ENCODE results near the gene FAM149A. TPM values are rescaled to one million over a fixed set of nuclear protein-coding genes. Genes with fewer than 3 reads are reported as not detected.

Gene FAM149A
- total and polyA plus RNA-seq, 2 experiments from 2014 or later = 10.8 to 13.3 TPM

- peaks cover 9% of the 10 kb centered on the region for H3K36me3 Mint-ChIP-seq (ENCODE audit: low read depth)
- Histone ChIP-seq H3K4me3 (no peak overlapping the region), H3K4me1 (ENCODE audit: insufficient read depth) (peaks cover 21% of the 10 kb centered on the region), H3K9me2 (ENCODE audit: insufficient read depth) (no peaks in the 10 kb centered on the region), H3K79me2 (replicated peaks; ENCODE audit: insufficient read depth) (no peaks in the 10 kb centered on the region; the same call in 1 of the 2 replicates), H3K27ac (ENCODE audit: low read depth) (no peak overlapping the region), H3F3A (replicated peaks; ENCODE audit: low read depth) (peaks cover 4% of the 10 kb centered on the region; the same call in 1 of the 2 replicates), H3K27me3 (ENCODE audit: insufficient read depth) (no peaks in the 10 kb centered on the region), H2AFZ (no peak overlapping the region), H3K4me2 (no peak overlapping the region), H3K36me3 (ENCODE audit: insufficient read depth) (no peaks in the 10 kb centered on the region), H4K20me1 (replicated peaks; ENCODE audit: insufficient read depth) (no peaks in the 10 kb centered on the region)
- no peak overlapping the region for H3K27ac Mint-ChIP-seq
- peaks cover 6% of the 10 kb centered on the region for H3K9me3 Mint-ChIP-seq
- TF ChIP-seq CREB1 (CRISPR knock-in tag; IDR thresholded peaks at IDR 0.05; ENCODE audit: low read depth) = no peak
- no peak for TF ChIP-seq ZNF462 (CRISPR knock-in tag; IDR thresholded peaks at IDR 0.05)
- no peak for TF ChIP-seq EZH2 (IDR thresholded peaks at IDR 0.05; ENCODE audit: low read depth, unreplicated experiment)
- TF ChIP-seq ZNF114 (CRISPR knock-in tag; IDR thresholded peaks at IDR 0.05) = no peak
- TF ChIP-seq NANOG (IDR thresholded peaks at IDR 0.05; ENCODE audit: borderline replicate concordance) = no peak
- H3K27me3 Mint-ChIP-seq (ENCODE audit: insufficient read depth, low read depth, poor library complexity) = peaks cover 3% of the 10 kb centered on the region
- no peak overlapping the region for H3K4me3 Mint-ChIP-seq
- peaks cover 27% of the 10 kb centered on the region for H3K4me1 Mint-ChIP-seq
- DNase-seq (ENCODE audit: low spot score) (no peak), ATAC-seq (no peak)
Measured at GRCh38 chr4:186188107-186188506, 83.6 kb downstream of the FAM149A start.

GRCh38 chr4:186189656-186190055, 85.2 kb downstream of the FAM149A start:
- no peaks in the 10 kb centered on the region for H4K20me1 ChIP-seq (replicated peaks; ENCODE audit: insufficient read depth)
- no peak overlapping the region for H3K27ac Mint-ChIP-seq
- DNase-seq (ENCODE audit: low spot score) = peak; percentile 2
- H3K9me3 Mint-ChIP-seq = peaks cover 5% of the 10 kb centered on the region
- H3K9me2 ChIP-seq (ENCODE audit: insufficient read depth) = no peaks in the 10 kb centered on the region
- H3K4me2 ChIP-seq = peak overlapping the region; percentile 78
- H3K4me3 Mint-ChIP-seq = peak overlapping the region; percentile 81; the same call in 2 of the 3 replicates
- H3K27ac ChIP-seq (ENCODE audit: low read depth) = no peak overlapping the region
- H2AFZ ChIP-seq = no peak overlapping the region
- no peaks in the 10 kb centered on the region for H3K27me3 ChIP-seq (ENCODE audit: insufficient read depth)
- H3K79me2 ChIP-seq (replicated peaks; ENCODE audit: insufficient read depth) = no peaks in the 10 kb centered on the region; the same call in 1 of the 2 replicates
- H3F3A ChIP-seq (replicated peaks; ENCODE audit: low read depth) = peaks cover 4% of the 10 kb centered on the region; the same call in 1 of the 2 replicates
- TF ChIP-seq POLR2AphosphoS5 (IDR thresholded peaks at IDR 0.05; ENCODE audit: low read depth) = no peak
- TF ChIP-seq ZNF331 (CRISPR knock-in tag; IDR thresholded peaks at IDR 0.05; ENCODE audit: low read depth) = no peak
- no peak for TF ChIP-seq CREB1 (CRISPR knock-in tag; IDR thresholded peaks at IDR 0.05; ENCODE audit: low read depth)
- no peak for TF ChIP-seq CTCF (conservative IDR thresholded peaks at IDR 0.05; ENCODE audit: low read depth in 2 of 2)
- peak overlapping the region; percentile 77 for H3K4me3 ChIP-seq
- H3K4me1 ChIP-seq (ENCODE audit: insufficient read depth) = peaks cover 21% of the 10 kb centered on the region
- peaks cover 8% of the 10 kb centered on the region for H3K36me3 Mint-ChIP-seq (ENCODE audit: low read depth)
- H3K4me1 Mint-ChIP-seq = peaks cover 34% of the 10 kb centered on the region
- ATAC-seq = no peak
- H3K36me3 ChIP-seq (ENCODE audit: insufficient read depth) = no peaks in the 10 kb centered on the region
- peaks cover 3% of the 10 kb centered on the region for H3K27me3 Mint-ChIP-seq (ENCODE audit: insufficient read depth, low read depth, poor library complexity)
